ENCODE results near the gene CCL25. TPM values are rescaled to one million over a fixed set of nuclear protein-coding genes. Genes with fewer than 3 reads are reported as not detected.

The CCL25 gene
- total RNA-seq, 4 donors from 2014 or later = not detected

DNA sequence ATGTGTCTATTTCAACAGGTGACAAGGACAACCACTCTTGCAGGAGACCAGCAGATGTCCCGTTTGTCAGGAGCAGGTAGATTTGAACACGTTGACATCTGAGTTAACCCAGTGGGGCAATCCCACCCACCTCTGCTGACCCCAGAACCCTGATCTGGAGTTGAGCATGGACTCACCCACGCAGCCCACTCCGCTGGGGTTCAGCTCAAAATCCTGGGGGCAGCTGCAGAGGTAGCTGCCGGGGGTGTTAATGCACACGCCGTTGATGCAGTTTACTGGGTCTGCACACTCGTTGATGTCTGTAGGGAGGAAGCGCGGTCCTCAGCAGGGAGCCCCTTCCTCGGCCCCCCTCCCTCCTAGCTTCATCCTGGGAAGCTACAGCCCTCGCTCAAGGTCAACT is 56.9 kb downstream of the CCL25 start:
- 89% methylated on average over 10 of the region's 12 CpGs for WGBS
- Histone ChIP-seq H3K4me3 (no peak overlapping the region), H3K36me3 (no peaks in the 10 kb centered on the region), H3K27ac (no peak overlapping the region), H3K4me1 (no peaks in the 10 kb centered on the region), H3K9me3 (no peaks in the 10 kb centered on the region), H3K27me3 (peaks cover 31% of the 10 kb centered on the region)
- no peak for DNase-seq (ENCODE audit: low spot score in 2 of 2)
- no peak for TF ChIP-seq EP300 (IDR thresholded peaks at IDR 0.05)
- TF ChIP-seq POLR2AphosphoS5 (IDR thresholded peaks at IDR 0.05) = no peak
- no peak for TF ChIP-seq POLR2A (IDR thresholded peaks at IDR 0.05)
- TF ChIP-seq, protein P1, sequence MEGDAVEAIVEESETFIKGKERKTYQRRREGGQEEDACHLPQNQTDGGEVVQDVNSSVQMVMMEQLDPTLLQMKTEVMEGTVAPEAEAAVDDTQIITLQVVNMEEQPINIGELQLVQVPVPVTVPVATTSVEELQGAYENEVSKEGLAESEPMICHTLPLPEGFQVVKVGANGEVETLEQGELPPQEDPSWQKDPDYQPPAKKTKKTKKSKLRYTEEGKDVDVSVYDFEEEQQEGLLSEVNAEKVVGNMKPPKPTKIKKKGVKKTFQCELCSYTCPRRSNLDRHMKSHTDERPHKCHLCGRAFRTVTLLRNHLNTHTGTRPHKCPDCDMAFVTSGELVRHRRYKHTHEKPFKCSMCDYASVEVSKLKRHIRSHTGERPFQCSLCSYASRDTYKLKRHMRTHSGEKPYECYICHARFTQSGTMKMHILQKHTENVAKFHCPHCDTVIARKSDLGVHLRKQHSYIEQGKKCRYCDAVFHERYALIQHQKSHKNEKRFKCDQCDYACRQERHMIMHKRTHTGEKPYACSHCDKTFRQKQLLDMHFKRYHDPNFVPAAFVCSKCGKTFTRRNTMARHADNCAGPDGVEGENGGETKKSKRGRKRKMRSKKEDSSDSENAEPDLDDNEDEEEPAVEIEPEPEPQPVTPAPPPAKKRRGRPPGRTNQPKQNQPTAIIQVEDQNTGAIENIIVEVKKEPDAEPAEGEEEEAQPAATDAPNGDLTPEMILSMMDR (IDR thresholded peaks at IDR 0.05) = no peak

- TF ChIP-seq EP300 (IDR thresholded peaks at IDR 0.05) (no peak), POLR2AphosphoS5 (IDR thresholded peaks at IDR 0.05) (no peak), POLR2A (IDR thresholded peaks at IDR 0.05) (no peak)
- TF ChIP-seq, protein P1 (IDR thresholded peaks at IDR 0.05) = no peak
- no peak for DNase-seq (ENCODE audit: low spot score in 2 of 2)
- peaks cover 32% of the 10 kb centered on the region for H3K27me3 ChIP-seq
- H3K36me3 ChIP-seq = no peaks in the 10 kb centered on the region
- no peak overlapping the region for H3K27ac ChIP-seq
- H3K9me3 ChIP-seq = no peaks in the 10 kb centered on the region
- H3K4me3 ChIP-seq = no peak overlapping the region
- no peaks in the 10 kb centered on the region for H3K4me1 ChIP-seq
- WGBS = 88% methylated on average over 7 of the region's 7 CpGs
Observed at GRCh38 chr19:8109890-8110662, 57.5 kb downstream of the CCL25 start.

- H3K9me3 ChIP-seq = no peaks in the 10 kb centered on the region
- no peak for DNase-seq (ENCODE audit: low spot score in 2 of 2)
- H3K36me3 ChIP-seq = no peaks in the 10 kb centered on the region
- no peak overlapping the region for H3K4me3 ChIP-seq
- H3K27ac ChIP-seq = no peak overlapping the region
- no peak for TF ChIP-seq POLR2AphosphoS5 (IDR thresholded peaks at IDR 0.05)
- no peak for TF ChIP-seq EP300 (IDR thresholded peaks at IDR 0.05)
- TF ChIP-seq POLR2A (IDR thresholded peaks at IDR 0.05) = no peak
- TF ChIP-seq, protein P1 (IDR thresholded peaks at IDR 0.05) = no peak
- peaks cover 36% of the 10 kb centered on the region for H3K27me3 ChIP-seq
- WGBS = 97% methylated on average over 15 of the region's 16 CpGs
- no peaks in the 10 kb centered on the region for H3K4me1 ChIP-seq
Observed at GRCh38 chr19:8110931-8111330, 58.4 kb downstream of the CCL25 start.

- 72% methylated on average over 2 of the region's 16 CpGs for WGBS
- H3K9me3 ChIP-seq = no peaks in the 10 kb centered on the region
- TF ChIP-seq POLR2A (IDR thresholded peaks at IDR 0.05) (no peak), EP300 (IDR thresholded peaks at IDR 0.05) (no peak), POLR2AphosphoS5 (IDR thresholded peaks at IDR 0.05) (no peak)
- TF ChIP-seq, protein P1 (IDR thresholded peaks at IDR 0.05) = no peak
- H3K36me3 ChIP-seq = no peaks in the 10 kb centered on the region
- no peak overlapping the region for H3K4me3 ChIP-seq
- no peak for DNase-seq (ENCODE audit: low spot score in 2 of 2)
- H3K4me1 ChIP-seq = no peaks in the 10 kb centered on the region
- peaks cover 36% of the 10 kb centered on the region for H3K27me3 ChIP-seq
- no peak overlapping the region for H3K27ac ChIP-seq
Observed at GRCh38 chr19:8111376-8111775, 58.8 kb downstream of the CCL25 start.

Other genes with a start within 250 kb of the CCL25 start
- 10 to 100 TPM; 17.2 to 29.4 (median 25.6) TPM for gene EVI5L, start 222.5 kb upstream of the CCL25 start, total RNA-seq
- gene PRR36, start 178.4 kb upstream of the CCL25 start, total RNA-seq = 1 to 10 TPM in 1 of 4 donors, under 1 TPM in 3; 0.26 to 1.1 (median 0.74) TPM
- gene LRRC8E, start 164.2 kb upstream of the CCL25 start, total RNA-seq = 10 to 100 TPM; 15.2 to 41.6 (median 30.9) TPM
- gene MAP2K7, start 148.9 kb upstream of the CCL25 start, total RNA-seq = 10 to 100 TPM; 25.1 to 52.4 (median 29.3) TPM
- not detected for gene TGFBR3L, start 137.9 kb upstream of the CCL25 start, total RNA-seq
- gene SNAPC2, start 132.4 kb upstream of the CCL25 start, total RNA-seq = 10 to 100 TPM; 11.1 to 22.3 (median 19.6) TPM
- gene CTXN1, start 126.6 kb upstream of the CCL25 start, total RNA-seq = 1 to 10 TPM; 1.2 to 3.6 (median 2.6) TPM
- gene TIMM44, start 109.1 kb upstream of the CCL25 start, total RNA-seq = 10 to 100 TPM; 34.6 to 85.1 (median 54.5) TPM
- gene ELAVL1, start 47.1 kb upstream of the CCL25 start, total RNA-seq = 10 to 100 TPM; 32.4 to 38.2 (median 37.2) TPM
- under 1 TPM in 2 of 4 donors, not detected in 2; 0.05 to 0.17 TPM for gene FBN3, start 96.8 kb downstream of the CCL25 start, total RNA-seq
- gene CERS4, start 156.6 kb downstream of the CCL25 start, total RNA-seq = 100 to 1,000 TPM in 3 of 4 donors, 10 to 100 TPM in 1; 84.6 to 132 (median 118) TPM

Measured in suprapubic skin (tissue), 4 donors.